Neural cell (in vitro differentiated cells): ENCODE results near the gene MC1R. TPM values are rescaled to one million over a fixed set of nuclear protein-coding genes. Genes with fewer than 3 reads are reported as not detected.
A peak's percentile ranks its signal among the peaks of the same experiment; 100 is the strongest.

Experiments used
- H2AFZ ChIP-seq: fragments of 200-600, 300-800 bp; sonication (generic), shearing (Covaris generic); 2 replicates; pipeline ENCODE4 v1.6.0; 2014; ENCODE audit warnings: low read depth, mild to moderate bottlenecking, antibody characterized with exemption, low read length, moderate library complexity
- H3F3A ChIP-seq: fragments of 200-600 bp; shearing (Covaris generic); 2 replicates; pipeline ENCODE4 v1.6.1; 2016; ENCODE audit warnings: mild to moderate bottlenecking, moderate library complexity, mixed read lengths, antibody characterized with exemption, low read length; ENCODE audit not compliant: insufficient read depth, poor library complexity, severe bottlenecking
- H3K27ac ChIP-seq: fragments of 200-600, 300-800 bp; sonication (generic), shearing (Covaris generic); 2 replicates; pipeline ENCODE4 v1.5.1; 2014; ENCODE audit warnings: mild to moderate bottlenecking, low read length, moderate library complexity
- H3K27me3 ChIP-seq: fragments of 300-800, 200-600 bp; sonication (generic), shearing (Covaris generic); 2 replicates; pipeline ENCODE4 v1.6.0; 2014; ENCODE audit warnings: mild to moderate bottlenecking, low read depth, low read length, moderate library complexity; ENCODE audit not compliant: insufficient read depth
- H3K36me3 ChIP-seq: fragments of 300-800, 200-600 bp; sonication (generic), shearing (Covaris generic); 2 replicates; pipeline ENCODE4 v1.5.1; 2014; ENCODE audit warnings: mild to moderate bottlenecking, antibody characterized with exemption, low read length, moderate library complexity; ENCODE audit not compliant: insufficient read depth
- H3K4me2 ChIP-seq: fragments of 300-800, 200-600 bp; sonication (generic), shearing (Covaris generic); 2 replicates; pipeline ENCODE4 v1.6.0; 2014; ENCODE audit warnings: mild to moderate bottlenecking, low read length
- H3K4me3 ChIP-seq: fragments of 300-800, 200-600 bp; sonication (generic), shearing (Covaris generic); 2 replicates; pipeline ENCODE4 v1.5.1; 2014; ENCODE audit warnings: mild to moderate bottlenecking, low read length, moderate library complexity
- H3K79me2 ChIP-seq: fragments of 200-600 bp; shearing (Covaris generic); replicated peaks from 2 replicates; pipeline ENCODE4 v1.6.0; 2014; ENCODE audit warnings: mild to moderate bottlenecking, low read length, moderate library complexity; ENCODE audit not compliant: insufficient read depth
- H3K9ac ChIP-seq: fragments of 300-800, 200-600 bp; sonication (generic), shearing (Covaris generic); 2 replicates; pipeline ENCODE4 v1.6.1; 2016; ENCODE audit warnings: mild to moderate bottlenecking, low read length, mixed read lengths
- H3K9me2 ChIP-seq: fragments of 200-600 bp; shearing (Covaris generic); 2 replicates; pipeline ENCODE4 v1.6.1; 2016; ENCODE audit warnings: mild to moderate bottlenecking, low read length, mixed read lengths; ENCODE audit not compliant: insufficient read depth
- H3K9me3 ChIP-seq: fragments of 200-600, 300-800 bp; sonication (generic), shearing (Covaris generic); 2 replicates; pipeline ENCODE4 v1.6.1; 2016; ENCODE audit warnings: mild to moderate bottlenecking, mixed run types, low read length, moderate library complexity, mixed read lengths
- H4K20me1 ChIP-seq: fragments of 200-600 bp; shearing (Covaris generic); 2 replicates; pipeline ENCODE4 v1.6.1; 2016; ENCODE audit warnings: mild to moderate bottlenecking, mixed run types; ENCODE audit not compliant: insufficient read depth
- CTCF ChIP-seq: fragments of 450-650 bp; IDR thresholded peaks from 2 replicates; pipeline ENCODE4 v1.5.1; 2014; ENCODE audit warnings: antibody characterized with exemption, mild to moderate bottlenecking, moderate library complexity; ENCODE audit not compliant: poor library complexity, severe bottlenecking
- EP300 ChIP-seq: fragments of 450-650 bp; conservative IDR thresholded peaks from 2 replicates; pipeline ENCODE4 v1.6.1; 2014; ENCODE audit warnings: antibody characterized with exemption, mild to moderate bottlenecking, moderate library complexity; ENCODE audit not compliant: poor library complexity, severe bottlenecking
- EZH2 ChIP-seq: fragments of 200-600, 300-800 bp; shearing (Covaris generic), sonication (generic); IDR thresholded peaks from 2 replicates; pipeline ENCODE4 v1.6.1; 2014; ENCODE audit warnings: antibody characterized with exemption, low read length, borderline replicate concordance, mild to moderate bottlenecking; ENCODE audit not compliant: insufficient read depth, poor library complexity, severe bottlenecking
- MXI1 ChIP-seq: fragments of 450-650 bp; conservative IDR thresholded peaks from 2 replicates; pipeline ENCODE4 v1.6.1; 2014; ENCODE audit warnings: antibody characterized with exemption, mild to moderate bottlenecking; ENCODE audit not compliant: poor library complexity, severe bottlenecking
- POLR2AphosphoS5 ChIP-seq: IDR thresholded peaks from 2 replicates; pipeline ENCODE4 v1.6.1; 2012
- RAD21 ChIP-seq: fragments of 450-650 bp; conservative IDR thresholded peaks from 2 replicates; pipeline ENCODE4 v1.6.1; 2014; ENCODE audit warnings: antibody characterized with exemption, mild to moderate bottlenecking, moderate library complexity
- REST ChIP-seq: IDR thresholded peaks from 2 replicates; pipeline ENCODE4 v1.6.1; 2012; ENCODE audit warnings: borderline replicate concordance
- TAF1 ChIP-seq: IDR thresholded peaks from 2 replicates; pipeline ENCODE4 v1.6.1; 2012; ENCODE audit warnings: low read depth
- polyA plus RNA-seq: library from polyadenylated mRNA; depleted of rRNA; stranded (reverse); fragments of >200 nt; gene quantifications from 2 replicates; pipeline ENCODE4 v1.2.3, GENCODE V29; 2014

Gene MC1R
- polyA plus RNA-seq, 1 donor from 2014 or later: 21.3 TPM

- peaks cover 13% of the 10 kb centered on the region for H3K79me2 ChIP-seq
- TF ChIP-seq CTCF: no peak
- TF ChIP-seq POLR2AphosphoS5: no peak
- no peak for TF ChIP-seq EZH2
- TF ChIP-seq EP300: no peak
- TF ChIP-seq TAF1: no peak
- no peak for TF ChIP-seq MXI1
- TF ChIP-seq REST: no peak
- TF ChIP-seq RAD21: no peak
- H2AFZ ChIP-seq: no peak overlapping the region
- no peak overlapping the region for H3K4me3 ChIP-seq
- H3K36me3 ChIP-seq: no peaks in the 10 kb centered on the region
- H4K20me1 ChIP-seq: no peaks in the 10 kb centered on the region
- no peak overlapping the region for H3K9ac ChIP-seq
- no peaks in the 10 kb centered on the region for H3K9me2 ChIP-seq
- H3K27me3 ChIP-seq: no peaks in the 10 kb centered on the region
- H3F3A ChIP-seq: no peaks in the 10 kb centered on the region
- no peak overlapping the region for H3K4me2 ChIP-seq
- no peak overlapping the region for H3K27ac ChIP-seq
- no peaks in the 10 kb centered on the region for H3K9me3 ChIP-seq
Measured at GRCh38 chr16:89915303-89916232, 3.1 kb upstream of the MC1R start.

GRCh38 chr16:89917773-89918452, 749 bp upstream of the MC1R start:
- Histone ChIP-seq H3K79me2 (peaks cover 32% of the 10 kb centered on the region), H3K4me2 (peak overlapping the region; percentile 25), H3K9me2 (no peaks in the 10 kb centered on the region), H3K27ac (no peak overlapping the region), H3K27me3 (no peaks in the 10 kb centered on the region), H3F3A (no peaks in the 10 kb centered on the region), H3K9ac (peak overlapping the region; percentile 29), H3K36me3 (no peaks in the 10 kb centered on the region), H4K20me1 (no peaks in the 10 kb centered on the region), H3K4me3 (peak overlapping the region; percentile 45), H3K9me3 (no peaks in the 10 kb centered on the region), H2AFZ (no peak overlapping the region)
- TF ChIP-seq POLR2AphosphoS5 (peak; percentile 41), CTCF (no peak), MXI1 (no peak)
